Measurements from ENCODE around the gene LYPD3.

- TF ChIP-seq CTCF (conservative IDR thresholded peaks at IDR 0.05; ENCODE audit: low read length) (no peak), EZH2phosphoT487 (IDR thresholded peaks at IDR 0.05; ENCODE audit: borderline replicate concordance, low read depth, low read length) (no peak)
Measured at GRCh38 chr19:43479961-43480561, 14.7 kb upstream of the LYPD3 start.

Data from OCI-LY7 (cell line).